Endodermal cell (in vitro differentiated cells): ENCODE data around the gene PLPPR1. TPM values are rescaled to one million over a fixed set of nuclear protein-coding genes. Genes with fewer than 3 reads are reported as not detected.

ENCODE experiments used
- DNase-seq: peaks from one replicate; pipeline ENCODE4 v3.0.0-alpha.2; 2017
- H3K27ac ChIP-seq: 2 replicates; pipeline ENCODE4 v1.5.1; 2013; ENCODE audit warnings: mild to moderate bottlenecking, low read depth, low read length, moderate library complexity
- H3K27me3 ChIP-seq: 2 replicates; pipeline ENCODE4 v1.6.1; 2013; ENCODE audit warnings: mild to moderate bottlenecking, low read length, moderate library complexity; ENCODE audit not compliant: insufficient read depth, control insufficient read depth, poor library complexity, severe bottlenecking
- H3K36me3 ChIP-seq: 2 replicates; pipeline ENCODE4 v1.7.0; 2013; ENCODE audit warnings: mild to moderate bottlenecking, low read length, moderate library complexity; ENCODE audit not compliant: control insufficient read depth, insufficient read depth
- H3K4me1 ChIP-seq: one replicate; pipeline ENCODE4 v1.7.0; 2013; ENCODE audit warnings: low read length; ENCODE audit not compliant: control insufficient read depth, insufficient read depth
- H3K4me3 ChIP-seq: 2 replicates; pipeline ENCODE4 v1.5.1; 2013; ENCODE audit warnings: mild to moderate bottlenecking, low read length, moderate library complexity
- H3K9ac ChIP-seq: 2 replicates; pipeline ENCODE4 v1.6.1; 2013; ENCODE audit warnings: mild to moderate bottlenecking, low read length, moderate library complexity; ENCODE audit not compliant: poor library complexity, severe bottlenecking; ENCODE audit errors: extremely low read depth
- H3K9me3 ChIP-seq: 2 replicates; pipeline ENCODE4 v1.6.1; 2013; ENCODE audit warnings: mild to moderate bottlenecking, low read length, moderate library complexity; ENCODE audit not compliant: control insufficient read depth
- H3K27ac Mint-ChIP-seq: 2 replicates; pipeline ENCODE4 v1.8.0; 2020; ENCODE audit warnings: mixed read lengths
- H3K27me3 Mint-ChIP-seq: 2 replicates; pipeline ENCODE4 v1.8.0; 2021; ENCODE audit warnings: mild to moderate bottlenecking, mixed read lengths; ENCODE audit not compliant: insufficient read depth
- H3K36me3 Mint-ChIP-seq: 2 replicates; pipeline ENCODE4 v1.8.0; 2020; ENCODE audit warnings: low read depth, mixed read lengths
- H3K4me1 Mint-ChIP-seq: 2 replicates; pipeline ENCODE4 v1.8.0; 2020; ENCODE audit warnings: mixed read lengths
- H3K4me3 Mint-ChIP-seq: 2 replicates; pipeline ENCODE4 v1.8.0; 2020; ENCODE audit warnings: mild to moderate bottlenecking, moderate library complexity, mixed read lengths
- H3K9me3 Mint-ChIP-seq: 2 replicates; pipeline ENCODE4 v1.8.0; 2020; ENCODE audit warnings: mild to moderate bottlenecking, mixed read lengths
- WGBS, 2 experiments: methylation state at CpG; one replicate each; pipeline versions ENCODE4 v1.1.5 to v1.1.7; 2013; ENCODE audit warnings: missing lambda C conversion rate in 2 of 2, mixed read lengths in 1 of 2; ENCODE audit not compliant: insufficient coverage in 1 of 2, insufficient read length in 1 of 2; 5-methylcytosine and 5-hydroxymethylcytosine counted together
- total RNA-seq, 2 donors: library from RNA; stranded (reverse); fragmentation: NEBNext Ultra II Directional in 1 of 2; extraction: Animal tissue kit (Norgen Biotek cat#: 25700) in 1 of 2; gene quantifications; 2 replicates in 1 of 2; 3 replicates in 1 of 2; pipeline ENCODE4 v1.2.1, GENCODE V29; 2021
- TF ChIP-seq, protein P1 (sequence below): fragments of 200-600 bp; sonication (generic); conservative IDR thresholded peaks from 2 replicates; pipeline ENCODE4 v1.5.0; 2021; ENCODE audit warnings: antibody characterized with exemption, mild to moderate bottlenecking

The PLPPR1 gene
- total RNA-seq, 2 donors from 2014 or later = 1.5 to 4.6 TPM

GRCh38 chr9:101197026-101197425, 168.5 kb downstream of the PLPPR1 start:
- Mint-ChIP-seq H3K27me3 (peaks cover 29% of the 10 kb centered on the region), H3K4me3 (no peak overlapping the region), H3K36me3 (no peaks in the 10 kb centered on the region), H3K9me3 (peaks cover 3% of the 10 kb centered on the region), H3K4me1 (no peaks in the 10 kb centered on the region), H3K27ac (no peak overlapping the region)
- Histone ChIP-seq H3K27ac (no peak overlapping the region), H3K36me3 (no peaks in the 10 kb centered on the region), H3K4me3 (no peak overlapping the region), H3K4me1 (no peaks in the 10 kb centered on the region), H3K9me3 (no peaks in the 10 kb centered on the region), H3K27me3 (peaks cover 69% of the 10 kb centered on the region), H3K9ac (no peak overlapping the region)
- DNase-seq = no peak
- WGBS, 2 experiments = 94 to 100% methylated on average over 2 to 4 of the region's 4 CpGs
- TF ChIP-seq, protein P1, sequence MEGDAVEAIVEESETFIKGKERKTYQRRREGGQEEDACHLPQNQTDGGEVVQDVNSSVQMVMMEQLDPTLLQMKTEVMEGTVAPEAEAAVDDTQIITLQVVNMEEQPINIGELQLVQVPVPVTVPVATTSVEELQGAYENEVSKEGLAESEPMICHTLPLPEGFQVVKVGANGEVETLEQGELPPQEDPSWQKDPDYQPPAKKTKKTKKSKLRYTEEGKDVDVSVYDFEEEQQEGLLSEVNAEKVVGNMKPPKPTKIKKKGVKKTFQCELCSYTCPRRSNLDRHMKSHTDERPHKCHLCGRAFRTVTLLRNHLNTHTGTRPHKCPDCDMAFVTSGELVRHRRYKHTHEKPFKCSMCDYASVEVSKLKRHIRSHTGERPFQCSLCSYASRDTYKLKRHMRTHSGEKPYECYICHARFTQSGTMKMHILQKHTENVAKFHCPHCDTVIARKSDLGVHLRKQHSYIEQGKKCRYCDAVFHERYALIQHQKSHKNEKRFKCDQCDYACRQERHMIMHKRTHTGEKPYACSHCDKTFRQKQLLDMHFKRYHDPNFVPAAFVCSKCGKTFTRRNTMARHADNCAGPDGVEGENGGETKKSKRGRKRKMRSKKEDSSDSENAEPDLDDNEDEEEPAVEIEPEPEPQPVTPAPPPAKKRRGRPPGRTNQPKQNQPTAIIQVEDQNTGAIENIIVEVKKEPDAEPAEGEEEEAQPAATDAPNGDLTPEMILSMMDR = no peak

DNA sequence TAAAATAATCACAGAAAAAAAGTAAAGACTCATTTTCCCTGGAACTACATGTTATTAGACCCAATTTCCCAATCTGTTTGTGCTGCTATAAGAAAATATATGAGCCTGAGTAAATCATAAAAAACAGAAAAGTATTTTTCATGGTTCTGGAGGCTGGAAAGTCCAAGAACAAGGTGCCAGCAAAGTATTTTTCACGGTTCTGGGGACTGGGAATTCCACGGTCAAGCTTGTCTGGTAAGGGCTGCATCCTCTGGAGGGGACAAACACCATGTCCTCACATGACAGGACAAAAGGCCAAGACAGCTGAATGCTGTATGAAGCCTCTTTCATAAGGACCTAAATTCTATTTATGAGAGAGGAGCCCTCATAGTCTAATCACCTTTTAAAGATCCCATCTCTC, 172.3 kb downstream of the PLPPR1 start:
- Histone ChIP-seq H3K27ac (no peak overlapping the region), H3K27me3 (peaks cover 84% of the 10 kb centered on the region), H3K4me3 (no peak overlapping the region), H3K9me3 (no peaks in the 10 kb centered on the region), H3K4me1 (no peaks in the 10 kb centered on the region), H3K9ac (no peak overlapping the region), H3K36me3 (no peaks in the 10 kb centered on the region)
- Mint-ChIP-seq H3K4me3 (no peak overlapping the region), H3K27me3 (peaks cover 37% of the 10 kb centered on the region), H3K4me1 (no peaks in the 10 kb centered on the region), H3K9me3 (peaks cover 3% of the 10 kb centered on the region), H3K36me3 (no peaks in the 10 kb centered on the region), H3K27ac (no peak overlapping the region)
- TF ChIP-seq, protein P1 = no peak
- 90 to 93% methylated on average over 2 of the region's 2 CpGs for WGBS, 2 experiments
- no peak for DNase-seq

GRCh38 chr9:101201630-101202029, 173.1 kb downstream of the PLPPR1 start:
- WGBS, 2 experiments = 85 to 100% methylated on average over 1 to 2 of the region's 2 CpGs

More at GRCh38 chr9:101201630-101202029, 173.1 kb downstream of the PLPPR1 start:
- Histone ChIP-seq H3K36me3 (no peaks in the 10 kb centered on the region), H3K27ac (no peak overlapping the region), H3K9me3 (no peaks in the 10 kb centered on the region), H3K9ac (no peak overlapping the region), H3K27me3 (peaks cover 89% of the 10 kb centered on the region), H3K4me1 (no peaks in the 10 kb centered on the region), H3K4me3 (no peak overlapping the region)
- Mint-ChIP-seq H3K4me3 (no peak overlapping the region), H3K36me3 (no peaks in the 10 kb centered on the region), H3K9me3 (peaks cover 3% of the 10 kb centered on the region), H3K4me1 (no peaks in the 10 kb centered on the region), H3K27me3 (peaks cover 36% of the 10 kb centered on the region), H3K27ac (no peak overlapping the region)
- no peak for DNase-seq
- TF ChIP-seq, protein P1 = no peak
